Activated T-helper 2 cell treated with anti-CD3 and anti-CD28 coated beads, Interferon-gamma antibody, Interleukin-2, Interleukin-4, amounts not matched to agents 10 μg/mL and 5 μg/mL and 100 μg/mL, durations not matched to agents 14 hours and 24 hours and 36 hours (primary cell): ENCODE data around the gene WIPF2. TPM values are rescaled to one million over a fixed set of nuclear protein-coding genes. Genes with fewer than 3 reads are reported as not detected.

Source experiments
- DNase-seq: peaks from one replicate; pipeline ENCODE4 v3.0.0; 2021; ENCODE audit warnings: low spot score
- H3K27ac Mint-ChIP-seq: one replicate; pipeline ENCODE4 v1.8.0; 2021; ENCODE audit warnings: mixed read lengths
- H3K27me3 Mint-ChIP-seq: one replicate; pipeline ENCODE4 v1.8.0; 2021; ENCODE audit warnings: low read depth, mixed read lengths
- H3K36me3 Mint-ChIP-seq: one replicate; pipeline ENCODE4 v1.8.0; 2021; ENCODE audit warnings: low read depth, mixed read lengths
- H3K4me1 Mint-ChIP-seq: one replicate; pipeline ENCODE4 v1.8.0; 2021; ENCODE audit warnings: low read depth, mixed read lengths
- H3K4me3 Mint-ChIP-seq: one replicate; pipeline ENCODE4 v1.8.0; 2021; ENCODE audit warnings: low read depth, mild to moderate bottlenecking, moderate library complexity, mixed read lengths
- H3K9me3 Mint-ChIP-seq: one replicate; pipeline ENCODE4 v1.8.0; 2021; ENCODE audit warnings: mixed read lengths
- intact Hi-C: fragments of 100-400 bp; cut with micrococcal nuclease; formaldehyde crosslinking; loops from one replicate; pipeline ENCODE4 v1.15.1; 2023
- total RNA-seq: library from RNA; stranded (reverse); gene quantifications from 2 replicates; pipeline ENCODE4 v1.2.3, GENCODE V29; 2022

WIPF2 gene, protein sequence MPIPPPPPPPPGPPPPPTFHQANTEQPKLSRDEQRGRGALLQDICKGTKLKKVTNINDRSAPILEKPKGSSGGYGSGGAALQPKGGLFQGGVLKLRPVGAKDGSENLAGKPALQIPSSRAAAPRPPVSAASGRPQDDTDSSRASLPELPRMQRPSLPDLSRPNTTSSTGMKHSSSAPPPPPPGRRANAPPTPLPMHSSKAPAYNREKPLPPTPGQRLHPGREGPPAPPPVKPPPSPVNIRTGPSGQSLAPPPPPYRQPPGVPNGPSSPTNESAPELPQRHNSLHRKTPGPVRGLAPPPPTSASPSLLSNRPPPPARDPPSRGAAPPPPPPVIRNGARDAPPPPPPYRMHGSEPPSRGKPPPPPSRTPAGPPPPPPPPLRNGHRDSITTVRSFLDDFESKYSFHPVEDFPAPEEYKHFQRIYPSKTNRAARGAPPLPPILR
- total RNA-seq, result 26.9 and 27.2 TPM in 2 replicates

DNA sequence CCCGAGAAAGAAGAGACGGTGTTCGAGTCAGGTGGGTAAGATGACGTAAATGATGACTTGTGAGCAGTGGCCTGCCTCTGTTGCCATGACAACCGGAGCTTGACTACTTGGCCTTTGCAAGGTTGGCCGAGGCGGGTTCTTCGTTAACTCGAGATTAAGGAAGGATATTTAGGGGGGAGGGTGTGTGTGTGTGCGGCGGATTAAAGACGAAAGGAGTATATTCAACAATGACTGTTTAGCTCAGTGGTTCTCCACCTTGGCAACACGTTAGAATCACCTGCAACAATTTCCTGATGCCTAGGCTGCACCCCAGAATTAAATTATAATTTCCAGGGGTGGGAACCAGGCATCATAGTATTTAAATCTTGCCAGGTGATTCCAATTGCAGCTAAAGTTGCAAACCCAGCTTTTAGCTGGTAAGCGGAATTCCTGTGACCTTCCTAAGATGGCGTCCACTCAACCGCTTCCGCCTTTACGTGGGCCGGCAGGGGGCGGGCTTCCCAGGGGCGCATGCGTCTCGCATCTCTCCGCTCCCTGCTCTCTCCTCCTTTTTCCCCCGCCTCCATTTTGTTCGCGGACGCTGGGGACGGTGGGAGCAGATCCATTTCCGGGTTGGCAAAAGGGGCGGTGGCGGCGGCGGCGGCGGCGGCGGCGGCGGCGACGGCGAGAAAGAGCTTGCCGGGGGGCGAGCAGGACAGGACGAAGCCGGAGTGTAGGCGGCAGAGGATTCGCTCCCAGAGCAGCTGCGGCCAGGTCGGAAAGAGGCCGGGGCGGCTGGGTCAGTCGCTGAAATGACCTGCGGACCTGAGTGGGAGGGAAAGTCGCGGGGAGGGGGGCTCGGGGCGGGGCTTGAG is at the start of gene WIPF2:
TSS of gene WIPF2 (plus strand) at position 565 of the 854 bp plus-strand sequence. CDS start 37,156 bp downstream, outside the sequence.
- H3K4me1 Mint-ChIP-seq, result peaks cover 22% of the 10 kb centered on the region
- H3K36me3 Mint-ChIP-seq, result peaks cover 13% of the 10 kb centered on the region
- peak; percentile 96 for DNase-seq
- peak within 1 kb of the TSS; percentile 94 for H3K4me3 Mint-ChIP-seq
- no peaks in the 10 kb centered on the region for H3K27me3 Mint-ChIP-seq
- H3K27ac Mint-ChIP-seq, result peak within 1 kb of the TSS; percentile 100
- H3K9me3 Mint-ChIP-seq, result no peaks in the 10 kb centered on the region
- intact Hi-C loops, result loop anchor here (1.0 kb wide), 3 partner anchors 28 to 68 kb away; partner anchors contain the start of genes CDC6 and RAPGEFL1

DNA sequence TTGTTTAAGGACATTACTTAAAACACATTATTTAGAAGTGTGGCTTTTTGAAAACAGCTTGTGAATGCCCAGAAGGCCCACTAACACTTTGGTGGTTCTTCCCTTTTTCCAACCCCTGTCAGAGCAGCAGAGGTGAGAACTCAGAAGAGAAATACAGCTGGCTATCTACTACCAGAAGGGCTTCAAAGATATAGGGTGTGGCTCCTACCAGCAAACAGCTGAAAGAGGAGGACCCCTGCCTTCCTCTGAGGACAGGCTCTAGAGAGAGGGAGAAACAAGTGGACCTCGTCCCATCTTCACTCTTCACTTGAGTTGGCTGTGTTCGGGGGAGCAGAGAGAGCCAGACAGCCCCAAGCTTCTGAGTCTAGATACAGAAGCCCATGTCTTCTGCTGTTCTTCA is 48.8 kb upstream of the WIPF2 start:
- H3K4me3 Mint-ChIP-seq, result no peak overlapping the region
- peaks cover 15% of the 10 kb centered on the region for H3K4me1 Mint-ChIP-seq
- H3K36me3 Mint-ChIP-seq, result peaks cover 81% of the 10 kb centered on the region
- DNase-seq, result no peak
- H3K9me3 Mint-ChIP-seq, result no peaks in the 10 kb centered on the region
- no peak overlapping the region for H3K27ac Mint-ChIP-seq
- H3K27me3 Mint-ChIP-seq, result no peaks in the 10 kb centered on the region
- intact Hi-C loops, result loop anchor here (10.0 kb wide), 1 partner anchor 156 kb away; the partner anchor contains the start of gene CSF3

DNA sequence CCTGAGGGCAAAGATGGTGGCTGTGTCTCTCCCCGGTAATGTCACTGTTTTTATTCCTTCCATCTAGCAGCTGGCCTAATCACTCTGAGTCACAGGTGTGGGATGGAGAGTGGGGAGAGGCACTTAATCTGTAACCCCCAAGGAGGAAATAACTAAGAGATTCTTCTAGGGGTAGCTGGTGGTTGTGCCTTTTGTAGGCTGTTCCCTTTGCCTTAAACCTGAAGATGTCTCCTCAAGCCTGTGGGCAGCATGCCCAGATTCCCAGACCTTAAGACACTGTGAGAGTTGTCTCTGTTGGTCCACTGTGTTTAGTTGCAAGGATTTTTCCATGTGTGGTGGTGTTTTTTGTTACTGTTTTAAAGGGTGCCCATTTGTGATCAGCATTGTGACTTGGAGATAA is 47.4 kb upstream of the WIPF2 start:
- Mint-ChIP-seq H3K4me1 (peaks cover 11% of the 10 kb centered on the region), H3K27ac (no peak overlapping the region), H3K4me3 (no peak overlapping the region), H3K27me3 (no peaks in the 10 kb centered on the region), H3K36me3 (peaks cover 78% of the 10 kb centered on the region), H3K9me3 (no peaks in the 10 kb centered on the region)
- intact Hi-C loops, result loop anchor here (10.0 kb wide), 1 partner anchor 157 kb away; the partner anchor contains the start of gene CSF3
- DNase-seq, result no peak

DNA sequence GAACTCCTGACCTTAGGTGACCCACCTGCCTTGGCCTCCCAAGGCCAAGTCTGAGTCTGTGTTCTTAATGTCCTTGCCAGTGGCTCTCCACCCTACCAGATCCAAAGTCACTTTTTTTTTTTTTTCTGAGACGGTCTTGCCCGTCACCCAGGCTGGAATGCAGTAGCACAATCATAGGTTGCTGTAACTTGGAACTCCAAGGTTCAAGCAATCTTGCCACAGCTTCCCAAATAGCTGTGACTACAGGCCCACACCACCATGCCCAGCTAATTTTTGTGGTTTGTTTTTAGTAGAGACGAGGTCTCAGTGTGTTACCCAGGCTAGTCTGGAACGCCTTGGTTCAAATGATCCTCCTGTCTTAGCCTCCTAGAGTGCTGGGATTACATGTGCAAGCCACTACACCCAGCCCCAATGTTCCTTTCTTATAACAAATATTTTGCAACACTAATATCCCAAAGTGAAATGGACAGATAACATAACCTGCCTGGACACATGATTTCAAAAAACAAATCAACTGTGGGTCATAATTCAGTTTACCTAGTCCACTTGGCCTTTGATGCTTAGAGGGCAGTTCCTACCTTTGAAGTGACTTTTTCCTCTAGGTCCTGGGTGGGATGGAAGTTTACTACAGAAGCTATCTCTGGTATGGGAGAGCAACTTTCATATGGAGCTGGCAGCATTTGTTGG is 45.9 kb upstream of the WIPF2 start:
- H3K4me1 Mint-ChIP-seq, result peaks cover 13% of the 10 kb centered on the region
- no peak overlapping the region for H3K27ac Mint-ChIP-seq
- no peaks in the 10 kb centered on the region for H3K27me3 Mint-ChIP-seq
- no peaks in the 10 kb centered on the region for H3K9me3 Mint-ChIP-seq
- peaks cover 69% of the 10 kb centered on the region for H3K36me3 Mint-ChIP-seq
- intact Hi-C loops, result loop anchor here (10.0 kb wide), 1 partner anchor 158 kb away; the partner anchor contains the start of gene CSF3
- DNase-seq, result no peak
- H3K4me3 Mint-ChIP-seq, result no peak overlapping the region

DNA sequence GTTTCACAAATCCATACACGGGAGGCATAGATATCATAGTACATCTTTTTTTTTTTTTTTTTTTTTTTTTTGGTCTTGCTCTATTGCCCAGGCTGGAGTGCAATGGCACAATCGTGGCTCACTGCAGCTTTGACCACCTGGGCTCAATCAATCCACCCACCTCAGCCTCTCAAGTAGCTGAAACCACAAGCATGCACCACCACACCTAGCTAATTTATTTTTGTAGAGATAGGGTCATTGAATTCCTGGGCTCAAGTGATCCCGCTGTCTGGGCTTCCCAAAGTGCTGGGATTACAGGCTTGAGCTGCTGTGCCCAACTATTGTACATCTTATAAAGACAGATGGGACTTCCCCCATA is 45.3 kb upstream of the WIPF2 start:
- Mint-ChIP-seq H3K36me3 (peaks cover 63% of the 10 kb centered on the region), H3K4me3 (no peak overlapping the region), H3K9me3 (no peaks in the 10 kb centered on the region), H3K4me1 (peaks cover 11% of the 10 kb centered on the region), H3K27ac (no peak overlapping the region), H3K27me3 (no peaks in the 10 kb centered on the region)
- no peak for DNase-seq
- intact Hi-C loops, result loop anchor here (10.0 kb wide), 1 partner anchor 159 kb away; the partner anchor contains the start of gene CSF3

DNA sequence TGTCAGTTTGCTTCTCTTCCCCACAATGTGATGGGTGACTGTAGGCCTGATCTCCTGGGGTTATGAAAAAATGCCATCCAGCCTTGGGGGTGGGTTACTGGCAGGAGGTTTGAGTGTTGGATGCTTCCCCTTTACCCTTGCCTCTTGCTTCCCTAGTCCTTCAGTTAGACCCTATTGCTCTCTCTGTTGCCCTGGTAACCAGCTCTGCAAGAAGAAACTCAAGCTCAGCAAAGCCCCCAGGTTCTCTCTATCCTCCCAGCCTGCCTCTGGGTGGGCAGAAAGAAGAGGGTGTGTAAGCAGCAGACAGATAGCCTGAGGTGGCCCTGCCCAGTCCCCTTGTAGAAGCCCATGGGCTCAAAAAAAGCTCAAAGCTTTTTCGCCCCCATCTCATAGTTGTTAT is 44.6 kb upstream of the WIPF2 start:
- DNase-seq, result no peak
- Mint-ChIP-seq H3K9me3 (no peaks in the 10 kb centered on the region), H3K27me3 (no peaks in the 10 kb centered on the region), H3K36me3 (peaks cover 56% of the 10 kb centered on the region), H3K4me3 (no peak overlapping the region), H3K27ac (peak overlapping the region; percentile 33), H3K4me1 (peaks cover 10% of the 10 kb centered on the region)
- intact Hi-C loops, result loop anchor here (10.0 kb wide), 1 partner anchor 160 kb away; the partner anchor contains the start of gene CSF3

DNA sequence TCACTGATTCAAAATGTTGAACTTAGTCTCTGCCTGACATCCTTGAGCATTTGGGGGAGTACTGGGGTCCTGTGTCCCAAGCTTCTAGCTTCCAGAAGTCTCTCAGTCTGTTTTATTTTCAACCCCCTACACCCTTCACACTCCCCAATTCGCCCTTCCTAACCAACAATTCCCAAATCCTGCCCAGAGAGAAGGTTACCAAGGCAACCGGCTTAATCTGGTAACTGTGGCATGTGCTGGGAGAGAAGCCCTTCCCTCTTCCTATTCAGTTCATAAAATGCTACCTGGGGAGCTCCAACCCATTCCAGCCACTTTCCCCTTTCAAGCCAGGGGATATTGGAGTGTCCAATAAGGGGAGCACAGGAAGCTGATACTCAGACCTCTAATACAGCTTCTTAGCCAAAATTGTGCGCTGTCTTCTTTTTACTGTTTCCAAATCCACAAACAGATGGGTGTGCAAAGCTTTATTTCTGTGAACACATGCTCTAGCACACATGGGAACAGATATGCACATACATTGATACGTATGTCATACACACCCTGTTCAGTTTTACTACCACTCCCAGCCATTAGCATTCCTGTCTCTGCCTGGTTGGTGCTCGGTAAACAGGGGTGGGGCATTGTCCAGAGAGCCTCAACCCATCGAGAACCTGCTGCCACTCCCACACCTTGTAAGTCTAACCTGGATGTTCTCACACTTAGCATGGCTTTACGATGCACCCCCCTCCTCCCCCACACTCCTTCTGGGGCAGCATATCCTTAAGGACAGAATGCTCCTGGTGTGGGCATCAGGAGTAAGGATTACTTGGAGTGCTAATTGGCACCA is 43.0 kb upstream of the WIPF2 start:
- no peaks in the 10 kb centered on the region for H3K27me3 Mint-ChIP-seq
- DNase-seq, result no peak
- peaks cover 13% of the 10 kb centered on the region for H3K4me1 Mint-ChIP-seq
- H3K36me3 Mint-ChIP-seq, result peaks cover 48% of the 10 kb centered on the region
- no peak overlapping the region for H3K27ac Mint-ChIP-seq
- H3K4me3 Mint-ChIP-seq, result no peak overlapping the region
- intact Hi-C loops, result loop anchor here (10.0 kb wide), 1 partner anchor 161 kb away; the partner anchor contains the start of gene CSF3
- no peaks in the 10 kb centered on the region for H3K9me3 Mint-ChIP-seq

DNA sequence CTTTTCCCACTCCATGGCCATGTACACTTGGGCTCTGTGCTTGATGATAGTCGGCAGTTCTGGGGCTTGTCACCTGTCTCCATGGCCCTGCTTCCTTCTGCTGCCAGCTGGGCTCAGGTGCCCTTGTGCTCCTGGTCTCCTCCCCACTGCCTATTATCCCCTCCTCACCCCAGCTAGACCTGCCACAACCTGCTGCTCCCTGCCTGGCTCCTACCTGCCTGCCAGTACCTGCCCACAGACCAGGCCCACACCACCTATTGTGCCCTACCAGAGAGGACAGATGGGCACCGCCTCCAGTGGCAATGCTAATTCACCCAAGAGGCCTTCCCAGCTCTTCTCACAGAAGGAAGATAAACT is 42.4 kb upstream of the WIPF2 start:
- H3K27me3 Mint-ChIP-seq, result no peaks in the 10 kb centered on the region
- H3K36me3 Mint-ChIP-seq, result peaks cover 42% of the 10 kb centered on the region
- H3K27ac Mint-ChIP-seq, result peak overlapping the region; percentile 39
- H3K4me1 Mint-ChIP-seq, result peaks cover 9% of the 10 kb centered on the region
- DNase-seq, result no peak
- intact Hi-C loops, result loop anchor here (1.0 to 10.0 kb wide), 2 partner anchors 43 to 162 kb away; partner anchors contain the start of genes CSF3 and WIPF2
- no peaks in the 10 kb centered on the region for H3K9me3 Mint-ChIP-seq
- no peak overlapping the region for H3K4me3 Mint-ChIP-seq

DNA sequence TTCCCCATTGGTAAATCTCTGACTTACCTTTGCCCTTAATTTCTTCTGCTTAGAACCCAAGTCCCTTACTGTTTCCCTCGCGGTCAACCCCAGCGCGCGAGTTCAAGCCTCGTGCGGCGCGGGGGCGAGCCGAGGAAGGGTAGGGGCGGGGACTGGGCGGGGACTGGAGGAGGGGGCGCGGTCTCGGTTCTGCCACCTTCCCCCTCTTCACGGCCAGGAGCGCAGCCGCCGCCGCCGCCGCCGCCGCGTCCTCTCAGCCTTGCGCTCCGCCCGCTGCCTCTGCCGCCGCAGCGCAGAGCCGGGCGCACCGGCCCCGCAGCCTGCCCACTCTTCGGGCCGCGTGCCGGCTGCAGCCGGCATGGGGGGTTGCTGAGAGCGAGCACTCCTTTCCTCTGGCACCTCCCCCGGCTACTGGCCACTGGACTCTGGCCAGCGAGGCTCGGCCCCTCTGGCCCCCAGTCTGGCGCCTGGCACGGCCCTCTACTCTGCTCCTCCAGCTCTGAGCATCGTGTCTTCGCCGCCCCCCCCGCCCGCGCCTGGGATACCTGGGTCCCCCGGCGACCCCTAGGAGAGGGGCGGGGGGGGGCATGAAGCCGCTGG is 41.7 kb upstream of the WIPF2 start, which contains the start of gene RAPGEFL1:
TSS of gene RAPGEFL1 (plus strand) at position 196 of the 600 bp plus-strand sequence. CDS start at position 588, 392 bp downstream.
- no peaks in the 10 kb centered on the region for H3K9me3 Mint-ChIP-seq
- intact Hi-C loops, result loop anchor here (1.0 to 10.0 kb wide), 2 partner anchors 42 to 163 kb away; partner anchors contain the start of genes CSF3 and WIPF2
- peaks cover 9% of the 10 kb centered on the region for H3K4me1 Mint-ChIP-seq
- H3K27me3 Mint-ChIP-seq, result no peaks in the 10 kb centered on the region
- peak within 1 kb of the TSS; percentile 39 for H3K27ac Mint-ChIP-seq
- H3K36me3 Mint-ChIP-seq, result peaks cover 36% of the 10 kb centered on the region
- DNase-seq, result peak; percentile 69
- H3K4me3 Mint-ChIP-seq, result no peak within 1 kb of the TSS

DNA sequence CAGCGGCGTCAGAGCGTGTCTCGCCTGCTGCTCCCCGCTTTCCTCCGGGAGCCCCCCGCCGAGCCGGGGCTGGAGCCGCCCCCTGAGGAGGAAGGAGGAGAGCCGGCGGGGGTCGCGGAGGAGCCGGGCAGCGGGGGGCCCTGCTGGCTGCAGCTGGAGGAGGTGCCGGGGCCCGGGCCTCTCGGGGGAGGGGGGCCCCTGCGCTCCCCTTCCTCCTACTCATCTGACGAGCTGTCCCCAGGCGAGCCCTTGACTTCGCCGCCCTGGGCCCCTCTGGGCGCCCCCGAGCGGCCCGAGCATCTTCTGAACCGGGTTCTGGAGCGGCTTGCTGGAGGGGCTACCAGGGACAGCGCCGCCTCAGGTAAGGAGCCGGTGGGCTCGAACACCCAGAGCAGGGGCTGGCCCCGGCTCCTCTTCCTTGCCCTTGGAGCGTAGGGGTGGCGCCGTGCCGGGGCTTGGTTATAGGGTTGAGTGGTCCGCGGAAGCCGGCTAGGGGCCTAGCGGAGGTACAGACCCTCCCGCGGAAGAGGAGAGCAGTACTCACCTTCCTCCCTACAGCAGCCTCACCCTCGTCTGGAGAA is 41.0 kb upstream of the WIPF2 start:
- Mint-ChIP-seq H3K27ac (no peak overlapping the region), H3K9me3 (no peaks in the 10 kb centered on the region), H3K36me3 (peaks cover 31% of the 10 kb centered on the region), H3K4me1 (peaks cover 9% of the 10 kb centered on the region), H3K27me3 (no peaks in the 10 kb centered on the region), H3K4me3 (no peak overlapping the region)
- intact Hi-C loops, result loop anchor here (10.0 kb wide), 1 partner anchor 163 kb away; the partner anchor contains the start of gene CSF3
- no peak for DNase-seq

DNA sequence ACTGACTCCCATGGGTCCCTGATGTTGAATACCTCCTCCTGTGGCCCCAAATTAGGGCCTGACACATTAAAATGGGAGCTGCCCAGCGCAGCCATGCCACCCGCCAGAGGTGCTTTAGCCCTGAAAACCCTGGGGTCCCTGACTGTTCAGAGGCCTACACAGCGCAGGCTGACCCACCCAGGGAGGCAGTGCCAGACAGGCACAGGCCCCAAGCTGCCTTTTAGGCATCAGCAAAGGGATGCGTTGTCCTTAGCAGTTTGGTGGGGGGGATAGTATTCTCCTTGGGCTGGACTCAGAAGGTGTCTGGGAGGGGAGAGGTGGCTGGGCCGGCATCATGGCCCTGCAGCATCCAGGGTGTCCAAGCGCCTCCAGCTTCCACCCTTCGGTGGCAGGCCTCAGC is 40.4 kb upstream of the WIPF2 start:
- peaks cover 26% of the 10 kb centered on the region for H3K36me3 Mint-ChIP-seq
- no peaks in the 10 kb centered on the region for H3K9me3 Mint-ChIP-seq
- no peaks in the 10 kb centered on the region for H3K27me3 Mint-ChIP-seq
- intact Hi-C loops, result loop anchor here (10.0 kb wide), 1 partner anchor 164 kb away; the partner anchor contains the start of gene CSF3
- H3K4me3 Mint-ChIP-seq, result peak overlapping the region; percentile 26
- DNase-seq, result no peak
- peaks cover 9% of the 10 kb centered on the region for H3K4me1 Mint-ChIP-seq
- no peak overlapping the region for H3K27ac Mint-ChIP-seq
